ENCODE measurements around the gene ATP5MK.
"Not testable (repeated sequence)": the region's sequence is repeated elsewhere in the genome, so short reads cannot be mapped to it uniquely, and the experiment has no call there.

ATP5MK gene

DNA sequence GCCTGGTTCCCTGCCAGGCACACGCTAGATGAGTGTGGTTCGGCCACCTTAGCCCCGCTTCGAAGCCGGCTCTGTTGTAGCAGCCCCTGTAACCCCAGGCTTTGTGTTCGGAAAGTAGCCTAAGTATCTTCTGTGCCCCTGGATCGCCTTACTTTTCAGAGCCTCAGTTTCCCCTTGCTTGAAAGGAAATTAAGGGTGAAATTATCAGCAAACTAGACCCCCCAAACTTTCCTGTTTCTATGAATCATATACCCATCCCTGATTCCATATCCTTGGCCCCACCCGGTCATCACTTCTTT is 463 bp upstream of the ATP5MK start:
- no peak for DNase-seq (ENCODE audit: low spot score)

DNA sequence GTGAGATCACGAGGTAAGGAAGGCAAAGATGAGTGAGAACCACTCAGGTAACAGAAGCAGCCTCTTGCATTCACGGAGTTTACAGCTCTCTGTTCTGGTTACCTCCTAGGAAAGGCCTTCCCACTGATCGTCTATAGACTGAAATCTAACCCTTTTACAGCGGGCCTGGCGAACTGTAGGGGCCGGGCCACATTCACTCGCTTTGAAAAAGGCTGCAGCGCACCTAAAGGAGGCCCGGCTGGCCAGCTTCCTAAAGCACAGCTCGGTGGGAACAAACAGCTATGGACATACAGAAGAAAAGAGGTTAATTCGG is 565 bp downstream of the ATP5MK start:
- DNase-seq (ENCODE audit: low spot score), result no peak

- DNase-seq (ENCODE audit: low spot score), result no peak
Measured at GRCh38 chr10:103394180-103394579, 2.1 kb downstream of the ATP5MK start.

DNA sequence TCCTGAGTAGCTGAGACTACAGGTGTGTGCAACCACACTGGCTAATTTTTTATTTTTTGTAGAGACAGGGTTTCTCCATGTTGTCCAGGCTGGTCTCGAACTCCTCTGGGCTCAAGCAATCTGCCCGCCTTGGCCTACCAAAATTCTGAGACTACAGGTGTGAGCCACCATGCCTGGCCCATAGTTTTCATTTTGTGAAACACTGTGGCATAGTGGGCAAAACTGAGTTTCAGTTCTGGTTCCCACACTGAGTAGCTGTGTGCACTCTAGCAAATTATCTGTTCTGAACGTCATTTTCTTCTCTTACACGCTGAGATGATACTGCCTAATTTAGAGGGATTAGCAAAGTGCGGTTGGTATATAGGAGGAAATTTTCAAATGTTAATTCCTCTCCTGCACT is 13.5 kb downstream of the ATP5MK start:
- DNase-seq (ENCODE audit: low spot score), result no peak

- DNase-seq (ENCODE audit: low spot score), result no peak
Measured at GRCh38 chr10:103374263-103374662, 22.0 kb downstream of the ATP5MK start.

- no peak for DNase-seq (ENCODE audit: low spot score)
Measured at GRCh38 chr10:103373544-103373943, 22.7 kb downstream of the ATP5MK start.

DNA sequence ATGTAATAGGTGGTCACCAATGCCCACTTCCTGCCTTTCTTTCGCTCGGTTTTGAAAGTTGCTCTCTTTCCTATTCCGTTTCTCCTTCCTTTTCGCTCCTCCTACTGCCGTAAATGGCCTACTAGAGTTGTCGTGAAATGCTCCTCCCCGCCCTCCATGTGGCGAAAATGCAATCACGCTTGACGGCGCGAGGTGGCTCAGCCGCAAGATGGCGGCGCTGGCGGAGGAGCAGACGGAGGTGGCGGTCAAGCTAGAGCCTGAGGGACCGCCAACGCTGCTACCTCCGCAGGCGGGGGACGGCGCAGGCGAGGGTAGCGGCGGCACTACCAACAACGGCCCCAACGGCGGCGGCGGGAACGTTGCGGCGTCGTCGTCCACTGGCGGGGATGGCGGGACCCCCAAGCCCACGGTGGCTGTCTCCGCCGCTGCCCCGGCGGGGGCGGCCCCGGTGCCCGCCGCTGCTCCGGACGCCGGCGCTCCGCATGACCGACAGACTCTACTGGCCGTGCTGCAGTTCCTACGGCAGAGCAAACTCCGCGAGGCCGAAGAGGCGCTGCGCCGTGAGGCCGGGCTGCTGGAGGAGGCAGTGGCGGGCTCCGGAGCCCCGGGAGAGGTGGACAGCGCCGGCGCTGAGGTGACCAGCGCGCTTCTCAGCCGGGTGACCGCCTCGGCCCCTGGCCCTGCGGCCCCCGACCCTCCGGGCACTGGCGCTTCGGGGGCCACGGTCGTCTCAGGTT is 28.3 kb downstream of the ATP5MK start, which contains the start of gene TAF5:
Gene TAF5, plus strand, starts transcription at position 195 of the 737 bp plus-strand sequence. Its CDS starts 14 bp downstream, at position 209.
- peak; percentile 94 for DNase-seq (ENCODE audit: low spot score)

DNA sequence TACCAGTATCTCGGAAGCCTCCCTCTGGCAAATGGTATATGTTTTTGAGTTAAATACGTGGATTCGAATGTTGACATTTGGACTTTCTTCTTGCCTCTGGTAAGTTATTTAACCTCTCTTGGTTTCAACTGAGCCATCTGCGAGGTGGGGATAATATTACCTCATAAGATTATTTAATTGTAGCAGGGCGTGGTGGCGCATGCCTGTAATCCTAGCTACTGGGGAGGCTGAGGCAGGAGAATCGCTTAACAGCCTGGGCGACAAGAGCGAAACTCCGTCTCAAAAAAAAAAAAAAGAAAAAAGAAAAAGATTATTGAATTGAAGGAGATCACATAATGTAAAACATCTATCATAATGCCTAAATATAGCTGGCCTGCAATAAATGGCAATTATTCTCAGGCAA is 28.9 kb downstream of the ATP5MK start:
- no peak for DNase-seq (ENCODE audit: low spot score)

DNA sequence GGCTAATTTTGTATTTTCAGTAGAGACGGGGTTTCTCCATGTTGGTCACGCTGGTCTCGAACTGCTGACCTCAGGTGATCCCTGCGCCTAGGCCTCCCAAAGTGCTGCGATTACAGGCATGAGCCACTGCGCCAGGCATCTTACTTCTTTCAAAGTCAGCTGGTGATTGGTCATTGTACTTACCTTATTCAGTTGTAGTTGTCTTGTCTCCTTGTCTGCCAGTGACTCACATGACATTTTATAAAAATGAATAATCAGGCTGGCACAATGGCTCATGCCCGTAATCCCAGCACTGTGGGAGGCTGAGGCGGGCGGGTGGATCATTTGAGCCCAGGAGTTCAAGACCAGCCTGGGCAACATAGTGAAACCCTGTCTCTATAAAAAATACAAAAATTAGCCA is 35.5 kb downstream of the ATP5MK start:
- not testable (repeated sequence) for DNase-seq (ENCODE audit: low spot score)

DNA sequence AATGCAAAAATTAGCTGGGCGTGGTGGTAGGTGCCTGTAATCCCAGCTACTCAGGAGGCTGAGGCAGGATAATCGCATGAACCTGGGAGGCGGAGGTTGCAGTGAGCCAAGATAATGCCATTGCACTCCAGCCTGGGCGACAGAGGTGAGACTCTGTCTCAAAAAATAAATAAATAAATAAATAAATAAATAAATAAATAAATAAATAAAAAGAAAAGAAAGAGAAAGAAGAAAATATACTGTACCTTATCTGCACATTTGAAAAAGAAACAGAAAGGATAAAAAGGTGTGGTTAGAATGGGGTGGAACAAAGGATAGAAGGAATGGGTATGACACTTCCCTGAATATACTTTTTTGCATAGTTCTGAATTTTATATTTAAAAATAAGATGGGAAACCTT is 36.8 kb downstream of the ATP5MK start:
- not testable (repeated sequence) for DNase-seq (ENCODE audit: low spot score)

DNA sequence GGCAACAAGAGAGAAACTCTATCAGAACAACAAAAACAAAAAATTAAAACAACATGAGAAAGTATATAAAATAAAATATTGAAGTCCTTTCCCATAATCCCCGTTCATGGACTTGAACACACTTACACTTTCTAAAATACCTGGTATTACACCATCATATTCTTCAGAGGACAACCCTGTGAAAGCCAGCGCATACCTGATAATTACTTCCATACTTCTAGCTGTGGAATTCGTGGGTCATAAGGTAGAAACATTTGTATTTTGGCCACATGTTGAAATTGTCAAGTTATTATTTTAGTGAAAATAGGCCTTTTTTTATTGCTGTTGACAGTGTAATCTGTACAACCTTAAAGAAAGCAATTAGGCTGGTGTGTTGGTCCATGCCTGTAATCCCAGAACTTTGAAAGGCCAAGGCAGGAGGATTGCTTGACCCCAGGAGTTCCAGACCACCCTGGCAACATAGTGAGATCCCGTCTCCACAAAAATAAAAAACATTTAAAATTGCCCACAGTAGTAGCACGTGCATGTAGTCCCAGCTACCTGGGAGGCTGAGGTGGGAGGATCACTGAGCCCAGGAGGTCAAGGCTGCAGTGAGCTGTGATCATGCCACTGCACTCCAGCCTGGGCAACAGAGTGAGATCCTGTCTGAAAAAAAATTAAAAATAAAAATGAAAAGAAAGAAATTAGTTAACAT is 40.2 kb downstream of the ATP5MK start:
- no peak for DNase-seq (ENCODE audit: low spot score)

- DNase-seq (ENCODE audit: low spot score), result not testable (repeated sequence)
Measured at GRCh38 chr10:103354567-103354966, 41.7 kb downstream of the ATP5MK start.

- DNase-seq (ENCODE audit: low spot score), result no peak
Measured at GRCh38 chr10:103353281-103353680, 43.0 kb downstream of the ATP5MK start.

DNA sequence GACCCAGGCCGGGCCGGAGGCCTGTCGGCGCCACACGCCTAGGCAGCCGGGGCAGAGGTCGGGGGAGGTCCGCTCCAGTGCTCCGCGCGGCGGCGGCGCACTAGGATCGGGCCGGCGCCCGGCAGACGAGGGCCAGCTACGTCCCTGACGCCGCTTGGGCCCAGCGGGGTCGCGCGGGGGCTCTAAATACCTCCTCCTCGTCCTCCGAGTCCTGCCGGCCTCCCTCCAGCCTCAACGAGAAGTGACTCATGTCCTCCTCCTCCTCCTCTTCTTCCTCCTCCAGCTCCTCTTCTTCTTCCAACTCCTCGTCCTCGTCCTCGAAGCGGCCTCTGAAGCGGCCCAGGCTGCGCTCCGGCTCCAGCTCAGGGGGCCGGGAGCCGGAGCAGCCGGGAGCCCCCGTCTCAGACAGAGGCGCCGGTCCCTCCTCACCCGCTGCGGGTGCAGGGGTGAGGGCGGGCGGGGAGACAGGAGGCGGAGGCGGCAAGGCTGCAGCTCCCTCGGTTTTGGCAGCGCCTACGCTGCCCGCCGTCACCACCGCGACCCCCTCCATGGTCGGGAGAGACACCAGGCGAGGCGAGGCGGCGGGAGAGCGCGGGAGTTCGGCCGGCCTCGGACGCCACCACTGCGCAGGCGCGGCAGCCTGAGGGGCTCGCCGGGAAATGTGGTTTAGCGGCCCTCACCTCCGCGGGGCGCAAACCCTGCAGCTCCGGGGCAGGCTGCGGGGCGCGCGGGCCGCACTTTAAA is 45.6 kb downstream of the ATP5MK start, which contains the start of gene PCGF6:
Gene PCGF6, minus strand, starts transcription at position 624 of the 744 bp plus-strand sequence. Its CDS starts 74 bp downstream, at position 550.
- peak; percentile 68 for DNase-seq (ENCODE audit: low spot score)

DNA sequence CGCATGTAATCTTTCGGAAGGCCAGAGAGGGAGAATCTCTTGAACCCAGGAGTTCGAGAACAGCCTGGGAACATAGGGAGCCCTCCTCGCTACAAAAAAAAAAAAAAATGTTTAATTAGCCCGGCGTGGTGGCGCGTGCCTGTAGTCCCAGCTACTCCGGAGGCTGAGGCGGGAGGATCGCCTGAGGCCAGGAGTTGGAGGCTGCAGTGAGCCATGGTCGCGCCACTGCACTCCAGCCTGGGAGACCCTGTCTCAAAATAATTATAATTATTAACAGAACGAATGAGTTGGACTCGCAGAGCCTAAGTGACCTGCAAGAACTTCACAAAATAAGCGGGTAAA is 46.1 kb downstream of the ATP5MK start:
- no peak for DNase-seq (ENCODE audit: low spot score)
